HG02610 (cell line): ENCODE data around the gene SPESP1.

ENCODE experiments used
- ATAC-seq: cut with Tn5 transposase; IDR thresholded peaks from one replicate; pipeline ENCODE4 v1.9.1; 2021; ENCODE audit warnings: mild to moderate bottlenecking, moderate library complexity; ENCODE audit not compliant: unreplicated experiment

SPESP1 gene

DNA sequence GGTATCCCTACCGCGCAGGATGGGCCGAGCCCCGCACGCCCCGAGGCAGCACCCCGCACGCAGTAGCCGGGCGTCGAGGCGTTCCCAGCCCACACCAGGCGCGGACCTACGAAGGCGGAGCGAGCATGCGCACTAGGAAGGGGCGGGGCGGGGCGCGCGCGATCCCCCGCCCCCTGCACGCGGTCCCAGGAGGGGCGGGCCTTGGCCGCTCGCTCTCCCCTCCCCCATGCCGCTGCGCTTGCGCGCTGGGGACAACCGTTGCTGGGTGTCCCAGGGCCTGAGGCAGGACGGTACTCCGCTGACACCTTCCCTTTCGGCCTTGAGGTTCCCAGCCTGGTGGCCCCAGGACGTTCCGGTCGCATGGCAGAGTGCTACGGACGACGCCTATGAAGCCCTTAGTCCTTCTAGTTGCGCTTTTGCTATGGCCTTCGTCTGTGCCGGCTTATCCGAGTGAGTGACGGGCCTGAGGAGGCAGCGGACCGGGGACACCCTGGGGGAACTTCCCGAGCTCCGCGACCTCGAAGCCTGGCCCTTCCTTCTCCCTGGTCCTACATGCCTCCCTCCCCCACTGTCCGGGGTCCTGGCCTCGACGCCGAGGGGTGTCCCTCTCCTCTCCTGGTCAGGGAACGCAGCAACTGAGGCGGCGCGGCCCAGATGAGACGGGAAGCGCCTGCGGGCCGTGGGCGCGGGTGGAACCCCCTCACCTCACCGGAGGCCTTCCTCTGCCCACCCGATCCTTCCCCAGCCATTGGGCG lies at the start of gene SPESP1:
TSS of gene SPESP1 (plus strand) at position 258 of the 755 bp plus-strand sequence. CDS start at position 387, 129 bp downstream.
- ATAC-seq = no peak

DNA sequence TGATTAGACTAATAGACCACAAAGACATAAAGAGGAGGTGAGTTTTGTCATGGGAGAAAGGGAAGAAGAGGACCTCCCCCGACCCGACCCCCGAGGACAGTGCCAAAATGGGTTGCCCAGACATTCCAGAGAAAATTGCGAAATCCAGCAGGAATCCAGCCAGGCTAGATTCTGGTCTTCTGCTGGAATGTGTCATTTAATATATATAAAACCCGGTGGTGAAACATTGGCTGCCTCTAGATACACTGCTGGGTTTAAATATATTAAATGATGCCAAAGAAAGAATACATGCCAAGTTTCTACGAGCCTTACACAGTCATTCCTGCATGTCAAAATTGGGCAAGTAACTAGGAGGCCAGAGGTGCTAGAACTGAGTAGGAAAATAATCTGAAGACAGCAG lies 45.3 kb upstream of the SPESP1 start:
- ATAC-seq = no peak

DNA sequence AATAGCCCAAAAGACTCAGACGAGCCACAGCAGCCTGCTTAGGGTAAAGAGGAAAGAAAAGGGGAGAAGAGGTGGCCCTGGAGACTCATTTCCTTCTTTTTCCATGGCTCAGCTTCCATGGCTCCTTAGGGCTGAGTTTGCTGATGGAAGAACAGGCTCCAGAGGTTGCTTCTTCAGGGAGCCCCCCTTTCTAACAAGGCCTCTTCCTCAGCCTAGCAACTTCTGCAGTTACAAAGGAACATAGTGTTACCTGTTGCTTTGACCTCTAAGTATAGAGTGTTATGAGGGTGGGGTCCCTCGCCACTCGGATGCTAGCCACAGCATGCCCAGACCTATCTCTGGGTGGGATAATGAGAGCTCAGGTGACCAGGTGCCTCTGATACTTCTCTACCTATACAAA lies 43.2 kb upstream of the SPESP1 start:
- no peak for ATAC-seq

DNA sequence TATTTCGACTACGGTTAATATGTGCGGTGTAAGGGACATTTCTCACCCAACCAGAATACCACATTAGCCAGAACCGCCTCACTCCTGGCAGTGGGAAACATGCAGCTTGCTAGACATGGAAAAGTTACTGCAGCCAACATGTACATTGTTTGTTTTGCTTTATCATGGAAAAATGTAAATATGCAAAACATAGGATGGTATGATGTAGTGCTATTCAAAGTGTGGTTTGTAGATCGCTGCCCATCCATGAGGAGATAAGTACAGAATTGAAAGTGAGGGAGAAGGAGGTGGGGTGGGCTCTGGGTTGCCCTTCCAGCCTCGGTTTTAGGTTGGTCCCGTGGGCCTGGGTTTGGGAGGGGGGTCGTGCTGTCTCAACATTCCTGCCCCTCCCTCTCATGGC lies 42.5 kb upstream of the SPESP1 start:
- no peak for ATAC-seq

DNA sequence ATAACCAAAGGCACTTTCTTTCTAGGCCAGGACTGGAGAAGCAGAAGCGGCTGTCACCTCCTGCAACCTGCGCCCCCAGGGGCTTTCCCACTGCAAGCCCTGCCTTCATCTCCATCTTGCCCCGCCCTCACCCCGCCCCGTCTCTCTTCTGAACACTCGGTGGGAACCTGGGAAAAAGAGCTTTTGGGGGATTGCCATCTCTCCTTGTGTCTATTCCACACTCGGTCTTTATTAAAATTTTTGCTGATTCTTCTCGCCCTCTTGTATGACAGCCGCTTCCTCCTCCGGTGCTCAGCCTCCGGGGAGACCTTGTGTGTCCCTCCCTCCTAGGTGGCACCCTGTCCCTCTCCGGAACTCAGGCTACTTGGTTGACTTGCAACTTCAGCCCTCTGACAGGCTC lies 41.9 kb upstream of the SPESP1 start:
- ATAC-seq = no peak

DNA sequence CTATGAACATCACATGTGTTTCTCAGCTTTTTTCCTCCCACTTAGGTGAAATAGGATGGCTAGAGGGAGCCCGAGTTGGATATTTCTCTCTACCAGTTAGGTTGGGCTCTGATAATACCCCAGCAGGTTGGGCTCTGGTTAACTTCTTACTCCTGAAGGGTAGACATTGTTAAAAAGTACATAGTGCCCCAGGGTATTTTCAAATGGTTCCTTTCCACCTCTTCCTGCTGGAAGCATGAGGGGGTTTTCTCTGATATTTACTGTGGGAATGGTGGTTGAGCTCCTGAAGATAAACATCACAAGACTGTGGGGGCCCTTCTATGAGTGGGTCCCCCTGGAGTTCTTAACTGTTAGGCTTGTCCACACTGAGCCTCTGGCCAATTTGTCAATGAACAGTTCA lies 36.1 kb upstream of the SPESP1 start:
- no peak for ATAC-seq

DNA sequence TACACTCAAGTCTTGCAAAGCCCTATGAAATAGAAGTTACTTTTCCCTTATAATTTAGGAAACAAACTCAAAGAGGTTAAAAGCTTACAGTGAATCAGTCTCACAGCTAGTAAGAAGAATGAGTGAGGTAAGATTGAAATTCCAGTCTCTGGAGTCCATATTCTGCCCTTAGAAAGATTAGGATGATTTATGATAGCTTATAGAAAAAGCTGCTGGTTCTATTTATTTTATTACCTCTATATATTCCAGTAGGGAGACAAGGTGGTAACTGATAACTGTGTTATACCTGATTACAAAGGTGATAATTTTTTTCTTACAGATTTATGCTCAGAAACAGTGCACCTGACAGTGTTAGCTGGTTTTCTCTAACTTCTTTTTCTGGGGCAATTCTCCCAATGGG lies 34.1 kb upstream of the SPESP1 start:
- ATAC-seq = no peak

DNA sequence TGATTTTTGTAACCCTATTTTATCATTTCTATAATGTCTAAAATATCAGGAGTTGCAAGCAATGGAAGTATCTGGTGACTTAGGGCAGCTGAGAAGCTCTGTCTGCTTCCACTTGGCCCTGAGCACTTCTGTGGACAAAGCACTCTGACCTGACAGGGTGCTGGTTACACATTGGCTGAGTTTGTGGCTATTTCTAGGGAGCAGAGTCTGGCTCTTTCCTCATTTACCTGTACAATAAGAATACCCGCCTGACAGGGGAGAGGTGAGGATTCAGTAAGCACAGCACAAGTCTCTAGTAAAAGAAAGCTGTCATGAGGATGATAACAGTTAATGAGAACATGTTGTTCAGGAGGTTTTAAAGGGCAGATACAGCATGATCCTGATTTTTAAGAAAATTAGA lies 33.3 kb upstream of the SPESP1 start:
- ATAC-seq = no peak

DNA sequence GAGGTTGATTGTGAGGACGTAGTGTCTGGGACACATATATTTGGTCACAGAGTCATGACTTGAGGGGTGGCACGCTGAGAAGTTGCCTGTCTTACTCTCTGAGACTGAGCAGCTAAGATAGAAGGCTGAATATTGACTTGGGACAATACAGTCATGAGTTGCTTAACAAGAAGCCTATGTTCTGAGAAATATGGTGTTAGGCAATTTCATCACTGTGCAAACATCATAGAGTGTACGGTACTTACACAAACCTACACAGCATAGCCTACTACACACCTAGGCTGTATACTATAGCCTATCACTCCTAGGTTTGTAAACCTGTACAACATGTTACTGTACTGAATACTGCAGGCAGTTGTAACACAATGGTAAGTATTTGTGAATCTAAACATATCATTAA lies 30.3 kb upstream of the SPESP1 start:
- no peak for ATAC-seq

DNA sequence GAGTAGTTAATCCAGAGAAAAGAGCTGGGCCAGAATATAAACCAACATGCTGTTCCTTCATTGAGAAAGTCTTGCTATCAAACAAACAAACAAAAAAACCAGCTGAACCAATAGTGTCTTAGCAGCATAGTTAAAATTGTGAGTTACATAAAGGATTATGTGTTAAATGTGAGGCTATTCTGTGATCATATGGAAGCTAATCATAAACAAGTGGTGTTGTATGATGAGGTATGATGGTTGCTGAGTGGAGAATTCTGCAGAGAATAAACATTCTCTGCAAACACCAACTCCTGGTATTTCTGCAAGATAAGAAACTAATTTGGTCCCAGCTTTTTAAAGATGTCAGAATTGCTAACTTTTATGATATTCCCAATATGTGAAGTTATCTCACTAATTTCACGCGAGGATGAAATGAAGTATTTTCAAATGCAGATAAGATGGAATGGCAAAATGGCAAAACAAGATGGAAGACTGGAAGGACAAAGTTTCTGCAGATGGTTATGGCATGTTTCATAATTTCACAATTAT lies 22.9 kb upstream of the SPESP1 start:
- no peak for ATAC-seq

DNA sequence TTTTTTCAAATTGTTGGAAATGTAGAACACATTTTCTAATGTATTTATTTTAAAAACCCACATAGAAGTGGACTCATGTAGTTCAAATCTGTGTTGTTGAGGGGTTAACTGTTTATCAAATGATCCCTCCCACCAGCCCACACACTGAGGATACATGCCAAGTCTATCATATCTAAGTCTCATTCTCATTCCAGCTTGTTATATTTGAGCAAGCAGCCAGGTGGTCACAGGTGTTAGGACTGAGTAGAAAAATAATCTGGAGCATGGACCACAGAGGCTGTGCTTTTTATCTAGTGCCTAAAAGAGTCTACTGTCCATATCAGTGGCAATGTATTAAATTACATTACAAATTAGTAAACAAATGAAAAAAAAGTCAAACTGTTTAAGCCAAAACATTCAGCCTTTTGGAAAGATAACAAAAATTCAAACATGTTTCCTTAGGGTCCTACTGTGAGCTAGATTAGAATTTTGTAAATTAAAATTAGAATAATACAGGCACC lies 20.7 kb upstream of the SPESP1 start:
- ATAC-seq = no peak

DNA sequence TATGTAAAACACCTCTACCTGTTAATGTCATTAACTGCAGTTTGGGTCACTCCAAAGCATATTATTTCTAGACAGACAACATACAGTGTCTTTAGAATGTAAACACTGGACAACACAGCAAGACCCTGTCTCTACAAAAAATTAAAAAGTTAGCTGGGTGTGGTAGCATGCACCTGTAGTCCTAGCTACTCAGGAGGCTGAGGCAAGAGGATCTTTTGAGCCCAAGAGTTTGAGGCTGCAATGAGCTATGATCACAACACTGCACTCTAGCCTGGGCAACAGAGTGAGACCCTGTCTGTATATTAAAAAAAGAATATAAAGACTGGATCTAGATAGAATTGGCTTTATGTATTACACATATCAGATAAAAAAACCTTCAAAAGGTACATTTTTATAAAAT lies 20.0 kb upstream of the SPESP1 start:
- no peak for ATAC-seq

DNA sequence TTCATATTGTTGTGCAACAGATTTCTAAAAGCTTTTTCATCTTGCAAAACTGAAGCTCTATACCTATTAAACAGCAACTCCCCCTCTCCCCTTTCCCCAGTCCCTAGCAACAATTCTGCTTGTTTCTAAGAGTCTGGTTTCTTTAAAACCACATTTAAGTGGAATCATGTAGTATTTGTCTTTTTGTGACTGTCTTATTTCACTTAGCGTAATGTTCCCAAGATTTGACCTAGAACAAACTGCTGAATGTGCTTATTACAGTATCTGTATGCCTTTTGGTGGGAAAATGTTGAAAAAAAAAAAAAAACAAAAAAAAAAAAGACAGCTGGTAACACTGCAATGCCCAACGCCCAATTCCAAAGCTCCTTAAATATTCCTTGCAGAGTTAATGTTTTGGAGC lies 19.5 kb upstream of the SPESP1 start:
- no peak for ATAC-seq

DNA sequence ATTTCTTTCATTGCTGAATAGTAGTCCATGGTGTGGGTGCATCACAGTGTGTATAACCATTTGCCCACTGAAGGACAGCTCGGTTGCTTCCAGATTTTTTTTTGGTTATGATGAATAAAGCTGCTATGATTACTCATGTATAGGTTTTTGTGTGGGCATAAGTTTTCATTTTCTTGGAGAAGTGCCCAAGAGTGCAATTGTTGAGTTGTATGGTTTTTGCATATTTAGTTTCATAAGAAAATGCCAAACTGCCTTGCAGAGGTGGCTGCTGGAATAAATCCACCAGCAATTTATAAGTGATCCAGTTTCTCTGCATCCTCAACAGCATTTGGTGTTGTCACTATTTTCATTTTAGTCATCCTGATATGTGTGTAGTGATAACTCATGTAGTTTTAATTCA lies 8.4 kb upstream of the SPESP1 start:
- ATAC-seq = no peak

DNA sequence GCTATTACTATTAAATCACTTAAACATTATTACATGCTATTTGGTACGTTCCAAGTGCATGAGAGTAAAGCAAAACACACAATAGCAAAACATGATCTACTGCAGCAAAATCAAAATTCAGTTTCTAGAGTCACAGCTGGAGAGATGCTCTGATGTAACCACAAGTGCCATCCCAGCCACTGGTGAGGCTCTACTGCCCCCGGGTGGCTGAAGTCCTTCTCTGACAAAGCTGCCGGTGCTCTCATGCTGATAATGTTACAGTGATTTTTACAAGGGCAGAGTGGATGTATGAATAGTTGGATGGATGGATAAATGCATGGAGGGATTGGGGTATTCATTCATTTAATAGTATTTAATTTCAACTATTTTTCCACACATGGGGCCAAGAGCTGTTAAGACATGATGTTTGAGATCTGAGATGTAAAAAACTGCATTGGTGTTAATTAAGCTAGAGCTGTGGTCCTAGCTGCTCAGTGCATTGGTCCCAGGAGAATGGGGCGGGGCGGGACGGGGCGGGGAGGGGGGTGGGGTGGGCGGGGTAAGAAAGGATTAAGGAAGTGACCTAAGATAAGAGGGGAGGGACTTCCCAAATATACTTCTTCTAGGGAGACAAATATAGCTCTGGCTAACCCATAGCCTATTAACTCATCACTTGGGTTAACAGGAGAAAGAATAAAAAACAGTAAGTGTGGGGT lies 5.3 kb upstream of the SPESP1 start:
- no peak for ATAC-seq

DNA sequence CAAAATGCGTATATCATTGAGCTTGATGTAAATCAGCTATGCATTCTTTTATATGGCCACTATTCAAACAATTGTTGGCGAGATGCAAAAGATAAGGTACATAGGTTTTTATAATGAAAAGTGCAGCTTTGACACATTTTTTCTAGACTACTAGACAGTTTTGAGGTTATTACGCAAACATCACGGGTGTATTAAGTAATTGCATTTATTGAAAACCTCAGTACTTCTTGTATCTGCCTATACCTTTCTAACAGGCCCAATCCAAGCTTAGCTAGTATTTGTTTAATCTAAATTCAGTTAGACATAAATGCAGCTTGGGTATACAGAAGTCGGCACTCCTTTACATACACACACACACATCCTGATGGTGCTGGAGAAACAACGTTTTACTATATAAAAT lies 2.7 kb downstream of the SPESP1 start:
- no peak for ATAC-seq

DNA sequence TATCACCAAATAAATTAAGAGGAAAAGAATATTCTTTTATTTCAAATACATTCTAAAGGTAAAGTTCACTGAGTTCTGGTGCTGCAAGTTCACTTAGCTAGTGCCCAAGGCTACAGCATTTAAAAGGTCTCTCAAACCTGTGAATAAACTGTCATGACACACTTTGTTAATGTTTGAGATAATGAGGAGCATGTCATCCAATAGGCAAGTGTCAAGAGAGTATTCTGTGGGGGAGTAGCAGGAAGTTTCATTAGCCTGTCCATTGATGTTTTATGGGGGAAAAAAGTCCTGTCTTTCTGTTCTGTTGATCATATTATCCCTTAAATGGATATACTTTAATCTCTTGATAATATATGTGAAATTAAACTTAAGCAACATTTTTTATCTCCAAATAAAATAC lies 4.0 kb downstream of the SPESP1 start:
- ATAC-seq = no peak

DNA sequence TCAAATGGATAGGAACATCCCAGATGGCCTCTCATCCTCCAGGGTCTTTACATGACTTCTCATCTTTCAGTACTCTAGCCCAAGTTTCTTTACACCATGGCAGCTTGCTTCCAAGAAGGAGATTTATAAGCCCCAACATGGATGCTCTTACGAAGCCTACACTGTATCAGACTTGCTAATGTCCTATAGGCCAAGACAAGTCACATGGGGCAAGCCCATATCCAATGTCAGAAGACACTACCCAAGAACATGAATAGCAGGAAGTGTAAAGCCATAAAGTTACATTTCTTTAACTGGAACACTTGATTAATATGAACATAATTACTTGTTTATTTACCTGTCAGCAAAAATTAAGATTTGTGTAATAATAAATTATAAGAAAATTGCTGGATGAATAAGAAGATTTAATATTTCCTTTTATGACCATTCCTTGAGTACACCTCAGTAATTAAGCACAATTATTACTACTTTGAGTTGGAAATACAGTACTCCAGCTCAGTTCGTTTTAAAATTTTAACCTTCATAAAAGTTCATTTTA lies 5.1 kb downstream of the SPESP1 start:
- no peak for ATAC-seq

DNA sequence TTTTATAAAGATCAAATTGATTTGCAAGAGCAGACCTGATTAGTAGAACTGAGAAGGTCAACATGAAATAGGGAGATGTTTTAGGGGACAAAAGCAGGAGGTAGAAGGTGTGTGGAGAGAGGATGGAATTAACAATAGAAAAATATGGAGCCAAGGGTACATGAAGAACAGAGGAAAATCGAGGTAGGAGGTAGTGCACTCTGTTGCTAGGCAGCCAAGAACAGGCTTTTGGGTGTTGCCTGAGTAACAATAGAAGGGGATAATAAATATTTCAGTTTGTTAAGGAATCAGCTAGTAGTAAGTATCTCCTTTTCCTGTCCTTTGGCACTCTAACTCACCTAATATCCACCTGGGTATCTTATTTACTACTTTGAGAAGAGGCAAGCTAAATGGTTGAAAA lies 9.2 kb downstream of the SPESP1 start:
- ATAC-seq = no peak

DNA sequence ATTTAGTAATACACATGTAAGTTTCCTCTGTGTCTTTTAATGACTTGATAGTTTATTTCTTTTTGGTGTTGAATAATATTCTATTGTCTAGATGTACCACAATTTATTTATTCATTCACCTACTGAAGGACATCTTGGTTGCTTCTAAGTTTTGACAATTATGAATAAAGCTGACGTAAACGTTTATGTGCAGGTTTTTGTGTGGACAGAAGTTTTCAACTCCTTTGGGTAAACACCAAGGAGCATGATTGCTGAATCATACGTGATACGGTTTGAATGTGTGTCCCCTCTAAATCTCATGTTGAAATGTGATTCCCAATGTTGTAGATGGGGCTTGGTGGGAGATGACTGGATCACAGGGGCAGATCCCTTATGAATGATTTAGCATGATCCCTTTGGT lies 21.5 kb downstream of the SPESP1 start:
- no peak for ATAC-seq

DNA sequence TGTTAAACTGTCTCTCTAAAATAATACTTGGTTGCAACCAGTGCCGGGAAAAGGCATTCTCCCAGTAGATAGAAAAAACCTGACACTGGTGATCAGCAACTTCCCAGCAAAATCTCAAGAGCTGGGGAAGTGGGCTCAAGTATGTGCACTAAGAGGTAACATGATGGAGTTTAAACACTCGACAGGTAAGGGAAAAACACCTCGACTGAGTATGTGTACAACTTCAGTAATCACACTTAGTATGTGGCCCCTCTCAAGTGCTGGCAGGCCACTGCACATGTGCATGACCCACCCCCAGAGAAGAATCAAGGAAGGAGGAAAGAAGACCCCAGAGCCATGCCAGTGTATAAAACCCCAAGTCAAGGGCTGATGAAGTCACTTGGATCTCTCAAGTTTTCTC lies 27.4 kb downstream of the SPESP1 start:
- no peak for ATAC-seq

DNA sequence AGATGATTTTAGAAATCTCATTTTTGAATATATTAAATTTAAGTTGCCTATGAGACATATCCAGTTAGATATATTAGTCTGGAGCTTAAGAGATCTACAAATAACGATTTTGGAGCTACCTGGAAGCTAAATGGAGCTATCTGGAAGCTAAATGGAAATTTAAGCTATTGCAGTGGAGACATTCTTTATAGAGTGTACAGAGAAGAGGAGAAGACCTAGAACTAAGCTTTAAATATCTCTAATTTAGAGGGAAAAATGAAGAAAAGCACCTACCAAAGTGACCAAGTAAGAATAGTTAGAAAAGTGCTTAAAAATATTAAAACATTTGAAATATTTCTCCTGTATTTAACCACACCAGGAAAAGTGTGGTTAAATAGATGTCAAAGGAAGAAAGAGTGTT lies 28.3 kb downstream of the SPESP1 start:
- ATAC-seq = no peak
